ENCODE measurements around the gene INSYN2A. TPM values are rescaled to one million over a fixed set of nuclear protein-coding genes. Genes with fewer than 3 reads are reported as not detected.

The INSYN2A gene
- total and polyA plus RNA-seq, 2 of the 13 experiments (the other 11 are each of a cell fraction or from before 2014, with no cell fraction given) = not detected

- TF ChIP-seq ZNF607 (CRISPR knock-in tag; IDR thresholded peaks at IDR 0.05; ENCODE audit: borderline replicate concordance) = no peak
- TF ChIP-seq SMAD3 (CRISPR knock-in tag; IDR thresholded peaks at IDR 0.05) = no peak
- no peak for TF ChIP-seq NFE2 (CRISPR knock-in tag; IDR thresholded peaks at IDR 0.05)
- TF ChIP-seq SMAD9 (CRISPR knock-in tag; IDR thresholded peaks at IDR 0.05) = no peak
- no peak for TF ChIP-seq NFRKB (IDR thresholded peaks at IDR 0.05)
- no peak for TF ChIP-seq ZNF761 (CRISPR knock-in tag; conservative IDR thresholded peaks at IDR 0.05)
- TF ChIP-seq POLR2AphosphoS2 (IDR thresholded peaks at IDR 0.05; ENCODE audit: low read depth, low read length) = no peak
- TF ChIP-seq ZNF781 (CRISPR knock-in tag; IDR thresholded peaks at IDR 0.05; ENCODE audit: borderline replicate concordance, not compliant biosample characterization) = no peak
- no peak for TF ChIP-seq ZNF512 (CRISPR knock-in tag; IDR thresholded peaks at IDR 0.05)
- no peak for TF ChIP-seq ZNF784 (CRISPR knock-in tag; IDR thresholded peaks at IDR 0.05; ENCODE audit: borderline replicate concordance)
- TF ChIP-seq RERE (CRISPR knock-in tag; IDR thresholded peaks at IDR 0.05; ENCODE audit: low read depth) = no peak
- TF ChIP-seq ZNF543 (CRISPR knock-in tag; IDR thresholded peaks at IDR 0.05) = no peak
These were observed 38.0 kb upstream of the INSYN2A start (continued) for GRCh38 chr10:127234306-127234800.

All from HepG2 (cell line).